ENCODE results near the gene RFT1. TPM values are rescaled to one million over a fixed set of nuclear protein-coding genes. Genes with fewer than 3 reads are reported as not detected.

The RFT1 gene
- total RNA-seq, 6 experiments from 2014 or later = 9.3 to 12.4 (median 10.4) TPM

- ATAC-seq (no peak), DNase-seq (no peak)
- 70% methylated on average over 6 of the region's 7 CpGs for WGBS (ENCODE audit: insufficient coverage, low coverage, low lambda C conversion rate, missing lambda C conversion rate)
- H3K4me3 ChIP-seq = no peak overlapping the region
- H3K27ac ChIP-seq = no peak overlapping the region
- no peaks in the 10 kb centered on the region for H3K4me1 ChIP-seq
- no peaks in the 10 kb centered on the region for H3K27me3 ChIP-seq
- intact Hi-C loops (cut with DNase I) = no loop called here
- no peaks in the 10 kb centered on the region for H3K36me3 ChIP-seq
- no peaks in the 10 kb centered on the region for H3K9me3 ChIP-seq
- TF ChIP-seq CTCF (IDR thresholded peaks at IDR 0.05) (no peak), POLR2A (IDR thresholded peaks at IDR 0.05) (no peak)
Observed at GRCh38 chr3:53167418-53168174, 37.4 kb upstream of the RFT1 start.

GRCh38 chr3:53166781-53167291 lies 36.6 kb upstream of the RFT1 start:
- intact Hi-C loops (cut with DNase I) = no loop called here
- Histone ChIP-seq H3K27ac (peak overlapping the region in 1 of 3 donors; percentile 29), H3K36me3 (no peaks in the 10 kb centered on the region), H3K9me3 (no peaks in the 10 kb centered on the region), H3K27me3 (no peaks in the 10 kb centered on the region), H3K4me3 (no peak overlapping the region), H3K4me1 (no peaks in the 10 kb centered on the region)
- 71% methylated on average over 1 of the region's 9 CpGs for WGBS (ENCODE audit: insufficient coverage, low coverage, low lambda C conversion rate, missing lambda C conversion rate)
- TF ChIP-seq POLR2A (IDR thresholded peaks at IDR 0.05) = no peak
- DNase-seq (peak in 2 of 3 donors; percentile 49 to 80), ATAC-seq (peak; percentile 51 to 69 (median 59))

- DNase-seq (no peak), ATAC-seq (no peak)
- Histone ChIP-seq H3K4me3 (no peak overlapping the region), H3K27ac (no peak overlapping the region), H3K9me3 (no peaks in the 10 kb centered on the region), H3K4me1 (no peaks in the 10 kb centered on the region), H3K36me3 (no peaks in the 10 kb centered on the region), H3K27me3 (no peaks in the 10 kb centered on the region)
- intact Hi-C loops (cut with DNase I) = no loop called here
- WGBS (ENCODE audit: insufficient coverage, low coverage, low lambda C conversion rate, missing lambda C conversion rate) = no CpG with 5 or more reads among the region's 4 CpGs
- TF ChIP-seq POLR2A (IDR thresholded peaks at IDR 0.05) = no peak
- TF ChIP-seq CTCF (IDR thresholded peaks at IDR 0.05) = no peak
Observed at GRCh38 chr3:53166206-53166605, 36.0 kb upstream of the RFT1 start.

- Histone ChIP-seq H3K27ac (no peak overlapping the region), H3K36me3 (no peaks in the 10 kb centered on the region), H3K27me3 (no peaks in the 10 kb centered on the region), H3K4me1 (peaks cover 0 to 6% (median 3%) of the 10 kb centered on the region in 4 donors), H3K9me3 (no peaks in the 10 kb centered on the region), H3K4me3 (no peak overlapping the region)
- TF ChIP-seq CTCF (IDR thresholded peaks at IDR 0.05) = no peak
- TF ChIP-seq POLR2A (IDR thresholded peaks at IDR 0.05) = no peak
- no peak for ATAC-seq
- 100% methylated on average over 1 of the region's 9 CpGs for WGBS (ENCODE audit: insufficient coverage, low coverage, low lambda C conversion rate, missing lambda C conversion rate)
- intact Hi-C loops (cut with DNase I) = no loop called here
- no peak for DNase-seq
Observed at GRCh38 chr3:53164911-53165310, 34.7 kb upstream of the RFT1 start.
